A549 (cell line): ENCODE data around the gene EML4. TPM values are rescaled to one million over a fixed set of nuclear protein-coding genes. Genes with fewer than 3 reads are reported as not detected.

Experiments
- ATAC-seq, 2 experiments: fragments of 200-7000 bp in 1 of 2; fragments of >200 bp in 1 of 2; cut with Nextera tagmentation in 1 of 2; cut with Tn5 transposase in 1 of 2; 3 replicates each; pipeline versions ENCODE4 v1.8.0 to v1.9.1; 2018 to 2020; ENCODE audit warnings: mild to moderate bottlenecking in 1 of 2, moderate library complexity in 1 of 2
- CTCF ChIA-PET: fragments of 300-600 bp; sonication (Branson Sonifier 250); formaldehyde crosslinking; extraction: SDS; loops from one replicate; lab custom pipeline; 2021; ENCODE audit warnings: antibody characterized with exemption, inconsistent platforms; lab: Yijun Ruan, JAX
- POLR2A ChIA-PET: fragments of 350-600 bp; formaldehyde crosslinking; extraction: SDS; loops from one replicate; lab custom pipeline; 2021; ENCODE audit warnings: antibody characterized with exemption, inconsistent platforms; lab: Yijun Ruan, JAX
- DNase-seq, 2 experiments: peaks; one replicate each; pipeline versions ENCODE4 v3.0.0 to v3.0.0-alpha.2; 2011 to 2016; ENCODE audit warnings: low read depth in 1 of 2, low spot score in 1 of 2
- FAIRE-seq: peaks from 2 replicates; lab custom pipeline; 2011; peaks lifted over from hg19 to GRCh38; lab: Jason Lieb, UNC
- H3K27ac ChIP-seq, 2 experiments: fragments of >200 bp; sonication (Bioruptor Twin); formaldehyde crosslinking; 3 replicates each; pipeline ENCODE4 v1.5.1; 2016 to 2017
- H3K4me1 ChIP-seq: fragments of >200 bp; sonication (Bioruptor Twin); formaldehyde crosslinking; 3 replicates; pipeline ENCODE4 v1.6.1; 2016
- H3K4me2 ChIP-seq: fragments of >200 bp; sonication (Bioruptor Twin); formaldehyde crosslinking; 3 replicates; pipeline ENCODE4 v1.6.1; 2016
- H3K4me3 ChIP-seq: fragments of >200 bp; sonication (Bioruptor Twin); formaldehyde crosslinking; 3 replicates; pipeline ENCODE4 v1.5.1; 2016
- H3K9me3 ChIP-seq: fragments of >200 bp; sonication (Bioruptor Twin); formaldehyde crosslinking; 3 replicates; pipeline ENCODE4 v1.6.1; 2016
- CBX8 ChIP-seq: fragments of 200-600 bp; sonication (generic); IDR thresholded peaks from 2 replicates; pipeline ENCODE4 v1.6.1; 2016
- CHD2 ChIP-seq: fragments of 150-350 bp; IDR thresholded peaks from 2 replicates; pipeline ENCODE4 v1.6.1; 2014; ENCODE audit warnings: low read length; ENCODE audit not compliant: partially characterized antibody
- EHMT2 ChIP-seq: fragments of 200-600 bp; sonication (generic); IDR thresholded peaks from 2 replicates; pipeline ENCODE4 v1.6.1; 2016; ENCODE audit warnings: antibody characterized with exemption, low read depth, mild to moderate bottlenecking, moderate library complexity
- FOSL2 ChIP-seq, 2 experiments: fragments of 450-650 bp in 1 of 2; fragments of >200 bp in 1 of 2; sonication (Bioruptor Twin) in 1 of 2; formaldehyde crosslinking; IDR thresholded peaks; 2 replicates each; pipeline versions ENCODE4 v1.5.0 to v1.6.1; 2016 to 2020; ENCODE audit warnings: mild to moderate bottlenecking in 1 of 2, moderate library complexity in 1 of 2
- FOXS1 ChIP-seq: fragments of 250-450 bp; sonication (Bioruptor Pico); IDR thresholded peaks from 2 replicates; pipeline ENCODE4 v1.5.0; 2020; ENCODE audit warnings: mild to moderate bottlenecking, moderate library complexity
- GATA3 ChIP-seq: IDR thresholded peaks from 2 replicates; pipeline ENCODE4 v1.6.1; 2012; ENCODE audit warnings: borderline replicate concordance
- HEYL ChIP-seq: fragments of 250-450 bp; sonication (Bioruptor Pico); IDR thresholded peaks from 2 replicates; pipeline ENCODE4 v1.8.0; 2021; ENCODE audit warnings: mild to moderate bottlenecking, moderate library complexity
- HOXB13 ChIP-seq: fragments of 250-450 bp; sonication (Bioruptor Pico); IDR thresholded peaks from 2 replicates; pipeline ENCODE4 v1.5.0; 2020; ENCODE audit warnings: low read depth, mild to moderate bottlenecking, moderate library complexity
- KDM1A ChIP-seq: fragments of 200-600 bp; sonication (generic); IDR thresholded peaks from 2 replicates; pipeline ENCODE4 v1.6.1; 2016; ENCODE audit warnings: low read depth, mild to moderate bottlenecking
- MYC ChIP-seq: IDR thresholded peaks from 2 replicates; pipeline ENCODE4 v1.6.1; 2012; ENCODE audit warnings: mild to moderate bottlenecking, inconsistent platforms, low read length, improper control_type of control experiment, borderline replicate concordance
- RFX5 ChIP-seq: fragments of 450-650 bp; IDR thresholded peaks from 2 replicates; pipeline ENCODE4 v1.7.1; 2014; ENCODE audit warnings: antibody characterized with exemption, mild to moderate bottlenecking, moderate library complexity
- RNF2 ChIP-seq: fragments of 200-600 bp; sonication (generic); IDR thresholded peaks from 2 replicates; pipeline ENCODE4 v1.6.1; 2016; ENCODE audit warnings: low read depth, mild to moderate bottlenecking, antibody characterized with exemption, moderate library complexity, borderline replicate concordance
- TFCP2L1 ChIP-seq: fragments of 250-450 bp; sonication (Bioruptor Pico); IDR thresholded peaks from 2 replicates; pipeline ENCODE4 v1.5.0; 2021; ENCODE audit warnings: mild to moderate bottlenecking
- ZC3H11A ChIP-seq: fragments of 450-650 bp; IDR thresholded peaks from 2 replicates; pipeline ENCODE4 v1.6.1; 2014; ENCODE audit warnings: antibody characterized with exemption, mild to moderate bottlenecking
- ZNF302 ChIP-seq: fragments of 250-450 bp; sonication (Bioruptor Pico); IDR thresholded peaks from 2 replicates; pipeline ENCODE4 v1.9.0; 2021; ENCODE audit warnings: inconsistent platforms, mild to moderate bottlenecking, moderate library complexity
- WGBS: methylation state at CpG from one replicate; pipeline ENCODE4 v1.1.6; 2017; ENCODE audit errors: missing lambda C conversion rate; 5-methylcytosine and 5-hydroxymethylcytosine counted together
- polyA plus RNA-seq, 4 experiments: library from polyadenylated mRNA; depleted of rRNA in 3 of 4; stranded (reverse); fragments of >200 nt; fragmentation: RNase III in 1 of 4; extraction: RNeasy Plus Mini Kit Qiagen cat#74134 plus additional on column Dnase treatment in 1 of 4; gene quantifications; 2 replicates in 3 of 4; 3 replicates in 1 of 4; pipeline ENCODE4 v1.2.3, GENCODE V29; 2011 to 2017
- TF ChIP-seq, protein P1 (sequence below): fragments of 250-450 bp; sonication (Bioruptor Pico); IDR thresholded peaks from 2 replicates; pipeline ENCODE4 v1.5.0; 2020; ENCODE audit warnings: low read depth, mild to moderate bottlenecking, moderate library complexity
- TF ChIP-seq, protein P2 (sequence below): fragments of >200 bp; sonication (Bioruptor Twin); formaldehyde crosslinking; IDR thresholded peaks from 3 replicates; pipeline ENCODE4 v1.5.1; 2016
- TF ChIP-seq, protein P3 (sequence below): IDR thresholded peaks from 2 replicates; pipeline ENCODE4 v1.6.1; 2012; ENCODE audit warnings: low read depth, borderline replicate concordance
- TF ChIP-seq, protein P4 (sequence below): fragments of 200-600 bp; sonication (generic); IDR thresholded peaks from 2 replicates; pipeline ENCODE4 v1.6.1; 2016; ENCODE audit warnings: antibody characterized with exemption, mild to moderate bottlenecking, moderate library complexity
- TF ChIP-seq, protein P5 (sequence below): IDR thresholded peaks from 2 replicates; pipeline ENCODE4 v1.6.1; 2012

The EML4 gene
- polyA plus RNA-seq, 2 of the 4 experiments (the other 2 are of a cell fraction), result 34.6 to 130 TPM

DNA sequence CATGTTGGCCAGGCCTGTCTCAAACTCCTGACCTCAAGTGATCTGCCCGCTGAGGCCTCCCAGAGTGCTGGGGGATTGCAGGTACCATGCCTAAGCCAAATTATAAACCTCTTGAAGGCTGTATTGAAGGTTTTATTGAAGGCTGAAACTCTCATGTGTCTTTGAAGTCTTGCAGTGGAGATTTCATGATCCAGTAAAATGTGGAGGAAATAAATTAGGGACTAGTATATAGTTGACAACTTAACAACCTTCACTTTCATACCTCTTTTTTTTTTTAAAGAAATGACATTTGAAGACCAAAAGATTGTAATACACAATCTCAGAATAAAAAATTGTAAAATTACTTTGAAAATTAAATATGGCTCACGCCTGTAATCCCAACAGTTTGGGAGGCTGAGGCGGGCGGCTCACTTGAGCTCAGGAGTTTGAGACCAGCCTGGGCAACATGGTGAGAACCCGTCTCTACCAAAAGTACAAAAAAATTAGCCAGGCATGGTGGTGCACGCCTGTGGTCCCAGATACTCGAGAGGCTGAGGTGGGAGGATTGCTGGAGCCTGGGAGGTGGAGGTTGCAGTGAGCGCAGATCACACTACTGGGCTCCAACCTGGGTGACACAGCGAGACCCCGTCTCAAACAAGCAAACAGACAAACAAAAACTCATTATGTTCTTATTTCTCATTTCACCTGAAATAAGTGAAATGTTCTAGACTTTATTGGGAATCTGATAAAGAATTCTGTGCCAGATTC, 8.0 kb downstream of the EML4 start:
- WGBS, result 96% methylated on average over 10 of the region's 10 CpGs
- TF ChIP-seq FOXS1 (CRISPR knock-in tag) (no peak), MYC (no peak), CHD2 (no peak), HOXB13 (CRISPR knock-in tag) (no peak), GATA3 (no peak), RNF2 (no peak), ZC3H11A (no peak), CBX8 (no peak), EHMT2 (no peak), HEYL (CRISPR knock-in tag) (no peak), FOSL2 (IDR thresholded peaks at IDR 0.05) (no peak), FOSL2 (CRISPR knock-in tag; IDR thresholded peaks at IDR 0.05) (no peak), TFCP2L1 (CRISPR knock-in tag) (no peak), ZNF302 (CRISPR knock-in tag) (no peak), KDM1A (no peak)
- TF ChIP-seq, protein P1, sequence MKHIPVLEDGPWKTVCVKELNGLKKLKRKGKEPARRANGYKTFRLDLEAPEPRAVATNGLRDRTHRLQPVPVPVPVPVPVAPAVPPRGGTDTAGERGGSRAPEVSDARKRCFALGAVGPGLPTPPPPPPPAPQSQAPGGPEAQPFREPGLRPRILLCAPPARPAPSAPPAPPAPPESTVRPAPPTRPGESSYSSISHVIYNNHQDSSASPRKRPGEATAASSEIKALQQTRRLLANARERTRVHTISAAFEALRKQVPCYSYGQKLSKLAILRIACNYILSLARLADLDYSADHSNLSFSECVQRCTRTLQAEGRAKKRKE (CRISPR knock-in tag), result no peak
- TF ChIP-seq, protein P2, sequence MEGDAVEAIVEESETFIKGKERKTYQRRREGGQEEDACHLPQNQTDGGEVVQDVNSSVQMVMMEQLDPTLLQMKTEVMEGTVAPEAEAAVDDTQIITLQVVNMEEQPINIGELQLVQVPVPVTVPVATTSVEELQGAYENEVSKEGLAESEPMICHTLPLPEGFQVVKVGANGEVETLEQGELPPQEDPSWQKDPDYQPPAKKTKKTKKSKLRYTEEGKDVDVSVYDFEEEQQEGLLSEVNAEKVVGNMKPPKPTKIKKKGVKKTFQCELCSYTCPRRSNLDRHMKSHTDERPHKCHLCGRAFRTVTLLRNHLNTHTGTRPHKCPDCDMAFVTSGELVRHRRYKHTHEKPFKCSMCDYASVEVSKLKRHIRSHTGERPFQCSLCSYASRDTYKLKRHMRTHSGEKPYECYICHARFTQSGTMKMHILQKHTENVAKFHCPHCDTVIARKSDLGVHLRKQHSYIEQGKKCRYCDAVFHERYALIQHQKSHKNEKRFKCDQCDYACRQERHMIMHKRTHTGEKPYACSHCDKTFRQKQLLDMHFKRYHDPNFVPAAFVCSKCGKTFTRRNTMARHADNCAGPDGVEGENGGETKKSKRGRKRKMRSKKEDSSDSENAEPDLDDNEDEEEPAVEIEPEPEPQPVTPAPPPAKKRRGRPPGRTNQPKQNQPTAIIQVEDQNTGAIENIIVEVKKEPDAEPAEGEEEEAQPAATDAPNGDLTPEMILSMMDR, result no peak
- TF ChIP-seq, protein P3, sequence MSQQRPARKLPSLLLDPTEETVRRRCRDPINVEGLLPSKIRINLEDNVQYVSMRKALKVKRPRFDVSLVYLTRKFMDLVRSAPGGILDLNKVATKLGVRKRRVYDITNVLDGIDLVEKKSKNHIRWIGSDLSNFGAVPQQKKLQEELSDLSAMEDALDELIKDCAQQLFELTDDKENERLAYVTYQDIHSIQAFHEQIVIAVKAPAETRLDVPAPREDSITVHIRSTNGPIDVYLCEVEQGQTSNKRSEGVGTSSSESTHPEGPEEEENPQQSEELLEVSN, result no peak
- TF ChIP-seq, protein P4, sequence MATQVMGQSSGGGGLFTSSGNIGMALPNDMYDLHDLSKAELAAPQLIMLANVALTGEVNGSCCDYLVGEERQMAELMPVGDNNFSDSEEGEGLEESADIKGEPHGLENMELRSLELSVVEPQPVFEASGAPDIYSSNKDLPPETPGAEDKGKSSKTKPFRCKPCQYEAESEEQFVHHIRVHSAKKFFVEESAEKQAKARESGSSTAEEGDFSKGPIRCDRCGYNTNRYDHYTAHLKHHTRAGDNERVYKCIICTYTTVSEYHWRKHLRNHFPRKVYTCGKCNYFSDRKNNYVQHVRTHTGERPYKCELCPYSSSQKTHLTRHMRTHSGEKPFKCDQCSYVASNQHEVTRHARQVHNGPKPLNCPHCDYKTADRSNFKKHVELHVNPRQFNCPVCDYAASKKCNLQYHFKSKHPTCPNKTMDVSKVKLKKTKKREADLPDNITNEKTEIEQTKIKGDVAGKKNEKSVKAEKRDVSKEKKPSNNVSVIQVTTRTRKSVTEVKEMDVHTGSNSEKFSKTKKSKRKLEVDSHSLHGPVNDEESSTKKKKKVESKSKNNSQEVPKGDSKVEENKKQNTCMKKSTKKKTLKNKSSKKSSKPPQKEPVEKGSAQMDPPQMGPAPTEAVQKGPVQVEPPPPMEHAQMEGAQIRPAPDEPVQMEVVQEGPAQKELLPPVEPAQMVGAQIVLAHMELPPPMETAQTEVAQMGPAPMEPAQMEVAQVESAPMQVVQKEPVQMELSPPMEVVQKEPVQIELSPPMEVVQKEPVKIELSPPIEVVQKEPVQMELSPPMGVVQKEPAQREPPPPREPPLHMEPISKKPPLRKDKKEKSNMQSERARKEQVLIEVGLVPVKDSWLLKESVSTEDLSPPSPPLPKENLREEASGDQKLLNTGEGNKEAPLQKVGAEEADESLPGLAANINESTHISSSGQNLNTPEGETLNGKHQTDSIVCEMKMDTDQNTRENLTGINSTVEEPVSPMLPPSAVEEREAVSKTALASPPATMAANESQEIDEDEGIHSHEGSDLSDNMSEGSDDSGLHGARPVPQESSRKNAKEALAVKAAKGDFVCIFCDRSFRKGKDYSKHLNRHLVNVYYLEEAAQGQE, result no peak
- H3K27ac ChIP-seq, result no peak overlapping the region
- POLR2A ChIA-PET, result no interaction called here
- peaks cover 8% of the 10 kb centered on the region; the same call in 2 of the 3 replicates for H3K4me1 ChIP-seq
- no peak overlapping the region for H3K4me2 ChIP-seq
- no peak for DNase-seq
- no peak for ATAC-seq
- H3K4me3 ChIP-seq, result no peak overlapping the region
- FAIRE-seq, result no peak
- H3K9me3 ChIP-seq, result no peaks in the 10 kb centered on the region
- CTCF ChIA-PET, result no interaction called here

DNA sequence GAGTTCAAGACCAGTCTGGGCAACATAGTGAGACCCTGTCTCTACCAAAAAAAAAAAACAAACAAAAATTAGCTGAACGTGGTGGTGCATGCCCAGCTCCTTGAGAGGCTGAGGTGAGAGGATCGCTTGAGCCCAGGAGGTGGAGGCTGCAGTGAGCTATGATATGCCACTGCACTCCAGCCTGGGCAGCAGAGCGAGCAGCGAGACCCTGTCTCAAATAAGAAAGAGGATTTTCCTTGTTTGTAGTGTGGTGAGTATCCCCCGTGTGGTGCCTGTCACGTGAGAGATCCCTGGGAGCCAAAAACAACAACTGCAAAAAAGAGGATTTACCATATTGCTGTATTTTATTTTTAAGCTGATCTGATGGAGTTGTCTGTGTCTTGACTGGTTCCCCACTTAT, 9.2 kb downstream of the EML4 start:
- no peak overlapping the region for H3K4me3 ChIP-seq
- H3K9me3 ChIP-seq, result no peaks in the 10 kb centered on the region
- ChIA-PET POLR2A (no interaction called here), CTCF (interaction anchor here (0.6 to 1.4 kb wide), 3 partner anchors 82 to 113 kb away, joined by 3 to 4 read pairs (median 3); no protein-coding TSS in a partner anchor)
- FAIRE-seq, result no peak
- TF ChIP-seq ZC3H11A (no peak), RFX5 (no peak)
- TF ChIP-seq, protein P5, sequence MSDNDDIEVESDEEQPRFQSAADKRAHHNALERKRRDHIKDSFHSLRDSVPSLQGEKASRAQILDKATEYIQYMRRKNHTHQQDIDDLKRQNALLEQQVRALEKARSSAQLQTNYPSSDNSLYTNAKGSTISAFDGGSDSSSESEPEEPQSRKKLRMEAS, result no peak
- ATAC-seq, result no peak
- no peak for DNase-seq
- no peak overlapping the region for H3K4me2 ChIP-seq
- 83% methylated on average over 6 of the region's 6 CpGs for WGBS
- H3K4me1 ChIP-seq, result peaks cover 11% of the 10 kb centered on the region
- H3K27ac ChIP-seq, result no peak overlapping the region
